Left colon (tissue), 2 donors: Measurements from ENCODE around the gene CYB5A. TPM values are rescaled to one million over a fixed set of nuclear protein-coding genes. Genes with fewer than 3 reads are reported as not detected.
"Not testable (repeated sequence)": the region's sequence is repeated elsewhere in the genome, so short reads cannot be mapped to it uniquely, and the experiment has no call there.

Experiments used
- ATAC-seq: fragments of 200-7000 bp; cut with Tn5 transposase; one replicate; pipeline ENCODE4 v1.9.1; 2020; ENCODE audit warnings: mild to moderate bottlenecking, moderate library complexity
- DNase-seq, 2 donors: peaks; one replicate each; pipeline ENCODE4 v3.0.0-alpha.2; 2020
- intact Hi-C, 2 donors: fragments of 100-400 bp; cut with DNase I in 1 of 2; cut with micrococcal nuclease in 1 of 2; formaldehyde crosslinking; loops; one replicate each; pipeline versions ENCODE4 v1.11.2 to v1.14.0; 2022; cut with DNase I, micrococcal nuclease
- long read RNA-seq: library from polyadenylated mRNA; unstranded; transcript quantifications from one replicate; pipeline ENCODE4 v2.0.0, GENCODE V29; 2021
- total RNA-seq, 2 donors: library from RNA; stranded (reverse); fragmentation: NEBNext Ultra II Directional; extraction: Animal tissue kit (Norgen Biotek cat#: 25700); gene quantifications; one replicate each; pipeline ENCODE4 v1.2.1, GENCODE V29; 2021
- donor health status: DM: no; HTN: no; CAD: no.
- donor health status: DM: yes; HTN: yes; CAD: no.

CYB5A gene
- 100 to 1,000 TPM; 115 to 129 TPM for total RNA-seq
- long read RNA-seq, transcript CYB5A-202 (5 exons, 3,283 nt) = major isoform, 103 of 107 reads
- long read RNA-seq, partial matches to known transcripts = 0 of 107 reads
- long read RNA-seq, other reads (novel, unspliced or antisense) = 4 of 107 reads

- ATAC-seq (peak; percentile 90), DNase-seq (peak; percentile 97 to 98)
- intact Hi-C loops = no loop called here
These were observed at the start of gene CYB5A for GRCh38 chr18:74291771-74292540. CYB5A (minus strand) TSS chr18:74291963; CDS start chr18:74291875, 88 bp downstream.

GRCh38 chr18:74337912-74338309 is 46.1 kb upstream of the CYB5A start:
- ATAC-seq (no peak), DNase-seq (no peak)
- intact Hi-C loops = no loop called here

GRCh38 chr18:74337155-74337911 is 45.6 kb upstream of the CYB5A start:
- intact Hi-C loops = no loop called here
- no peak for DNase-seq
- no peak for ATAC-seq

- intact Hi-C loops = no loop called here
- DNase-seq (no peak), ATAC-seq (no peak)
These were observed 44.9 kb upstream of the CYB5A start for GRCh38 chr18:74336656-74337055.

- DNase-seq (no peak), ATAC-seq (no peak)
These were observed 42.6 kb upstream of the CYB5A start for GRCh38 chr18:74334242-74334893.

GRCh38 chr18:74333091-74333490 is 41.3 kb upstream of the CYB5A start:
- intact Hi-C loops = no loop called here
- ATAC-seq (no peak), DNase-seq (no peak)

More at GRCh38 chr18:74334242-74334893, 42.6 kb upstream of the CYB5A start:
- intact Hi-C loops = no loop called here

GRCh38 chr18:74331404-74331803 is 39.6 kb upstream of the CYB5A start:
- DNase-seq = no peak
- ATAC-seq = peak; percentile 45
- intact Hi-C loops = no loop called here

GRCh38 chr18:74329688-74330205 is 38.0 kb upstream of the CYB5A start:
- intact Hi-C loops = no loop called here
- ATAC-seq = no peak
- DNase-seq = no peak

GRCh38 chr18:74328206-74328605 is 36.4 kb upstream of the CYB5A start:
- DNase-seq (no peak), ATAC-seq (no peak)
- intact Hi-C loops = no loop called here

GRCh38 chr18:74326791-74327190 is 35.0 kb upstream of the CYB5A start:
- DNase-seq, ATAC-seq, intact Hi-C loops: not testable (repeated sequence)

GRCh38 chr18:74326231-74326630 is 34.5 kb upstream of the CYB5A start:
- no peak for DNase-seq
- intact Hi-C loops = no loop called here
- ATAC-seq = no peak

GRCh38 chr18:74316257-74317170 is 24.8 kb upstream of the CYB5A start:
- ATAC-seq = no peak
- DNase-seq = no peak
- intact Hi-C loops = no loop called here

- DNase-seq (no peak), ATAC-seq (no peak)
- intact Hi-C loops = no loop called here
These were observed 23.9 kb upstream of the CYB5A start, which contains the start of gene C18orf63 for GRCh38 chr18:74315464-74316256. C18orf63 (plus strand) TSS chr18:74315839; CDS start chr18:74317866, 2,027 bp downstream.

GRCh38 chr18:74314759-74315463 is 23.1 kb upstream of the CYB5A start:
- no peak for ATAC-seq
- DNase-seq = no peak
- intact Hi-C loops = no loop called here

GRCh38 chr18:74311000-74311399 is 19.2 kb upstream of the CYB5A start:
- DNase-seq (no peak), ATAC-seq (no peak)
- intact Hi-C loops = no loop called here

- intact Hi-C loops = no loop called here
- ATAC-seq = peak; percentile 100
- DNase-seq = no peak
These were observed 18.6 kb upstream of the CYB5A start for GRCh38 chr18:74310411-74310810.

GRCh38 chr18:74303936-74304335 is 12.2 kb upstream of the CYB5A start:
- no peak for ATAC-seq
- intact Hi-C loops = no loop called here
- DNase-seq = no peak
